AG09319 (cell line): ENCODE data around the gene ATXN7.

Source experiments
- DNase-seq: peaks from one replicate; pipeline ENCODE4 v3.0.0-alpha.2; 2010; ENCODE audit warnings: low read depth; ENCODE audit errors: extremely low read depth
- CTCF ChIP-seq: IDR thresholded peaks from 2 replicates; pipeline ENCODE4 v1.5.1; 2011; ENCODE audit warnings: low read depth, mild to moderate bottlenecking, inconsistent platforms, low read length, moderate library complexity

The ATXN7 gene

GRCh38 chr3:64049136-64049535 lies 185.5 kb downstream of the ATXN7 start:
- TF ChIP-seq CTCF, result no peak
- no peak for DNase-seq

- TF ChIP-seq CTCF, result no peak
- DNase-seq, result no peak
These were observed 186.2 kb downstream of the ATXN7 start for GRCh38 chr3:64049832-64050231.
